ENCODE data around the gene DLGAP1.

DNA sequence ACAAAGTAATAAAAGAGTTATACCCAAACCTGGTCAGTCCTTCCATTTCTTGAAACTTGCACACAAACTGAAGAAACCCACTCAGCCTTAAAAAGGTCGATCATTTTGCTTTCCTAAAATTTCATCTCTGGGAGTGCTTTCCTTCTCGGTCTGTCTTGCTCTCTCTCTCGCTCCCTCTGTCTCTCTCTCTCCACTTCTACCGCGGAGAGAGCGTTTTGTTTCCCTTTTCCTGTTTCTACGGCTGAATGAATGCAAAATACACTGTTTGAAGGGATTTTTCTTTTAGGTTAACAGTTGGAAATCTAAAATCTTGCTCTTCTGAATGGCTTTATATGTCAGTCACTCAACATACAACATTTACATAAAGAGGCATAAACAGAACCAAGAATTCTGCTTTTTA lies 581.0 kb downstream of the DLGAP1 start:
- TF ChIP-seq, protein P1, sequence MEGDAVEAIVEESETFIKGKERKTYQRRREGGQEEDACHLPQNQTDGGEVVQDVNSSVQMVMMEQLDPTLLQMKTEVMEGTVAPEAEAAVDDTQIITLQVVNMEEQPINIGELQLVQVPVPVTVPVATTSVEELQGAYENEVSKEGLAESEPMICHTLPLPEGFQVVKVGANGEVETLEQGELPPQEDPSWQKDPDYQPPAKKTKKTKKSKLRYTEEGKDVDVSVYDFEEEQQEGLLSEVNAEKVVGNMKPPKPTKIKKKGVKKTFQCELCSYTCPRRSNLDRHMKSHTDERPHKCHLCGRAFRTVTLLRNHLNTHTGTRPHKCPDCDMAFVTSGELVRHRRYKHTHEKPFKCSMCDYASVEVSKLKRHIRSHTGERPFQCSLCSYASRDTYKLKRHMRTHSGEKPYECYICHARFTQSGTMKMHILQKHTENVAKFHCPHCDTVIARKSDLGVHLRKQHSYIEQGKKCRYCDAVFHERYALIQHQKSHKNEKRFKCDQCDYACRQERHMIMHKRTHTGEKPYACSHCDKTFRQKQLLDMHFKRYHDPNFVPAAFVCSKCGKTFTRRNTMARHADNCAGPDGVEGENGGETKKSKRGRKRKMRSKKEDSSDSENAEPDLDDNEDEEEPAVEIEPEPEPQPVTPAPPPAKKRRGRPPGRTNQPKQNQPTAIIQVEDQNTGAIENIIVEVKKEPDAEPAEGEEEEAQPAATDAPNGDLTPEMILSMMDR (IDR thresholded peaks at IDR 0.05; ENCODE audit: low read depth, low read length, missing input control), result no peak
- TF ChIP-seq, protein P2, sequence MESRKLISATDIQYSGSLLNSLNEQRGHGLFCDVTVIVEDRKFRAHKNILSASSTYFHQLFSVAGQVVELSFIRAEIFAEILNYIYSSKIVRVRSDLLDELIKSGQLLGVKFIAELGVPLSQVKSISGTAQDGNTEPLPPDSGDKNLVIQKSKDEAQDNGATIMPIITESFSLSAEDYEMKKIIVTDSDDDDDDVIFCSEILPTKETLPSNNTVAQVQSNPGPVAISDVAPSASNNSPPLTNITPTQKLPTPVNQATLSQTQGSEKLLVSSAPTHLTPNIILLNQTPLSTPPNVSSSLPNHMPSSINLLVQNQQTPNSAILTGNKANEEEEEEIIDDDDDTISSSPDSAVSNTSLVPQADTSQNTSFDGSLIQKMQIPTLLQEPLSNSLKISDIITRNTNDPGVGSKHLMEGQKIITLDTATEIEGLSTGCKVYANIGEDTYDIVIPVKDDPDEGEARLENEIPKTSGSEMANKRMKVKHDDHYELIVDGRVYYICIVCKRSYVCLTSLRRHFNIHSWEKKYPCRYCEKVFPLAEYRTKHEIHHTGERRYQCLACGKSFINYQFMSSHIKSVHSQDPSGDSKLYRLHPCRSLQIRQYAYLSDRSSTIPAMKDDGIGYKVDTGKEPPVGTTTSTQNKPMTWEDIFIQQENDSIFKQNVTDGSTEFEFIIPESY (IDR thresholded peaks at IDR 0.05), result no peak

Measured in liver (tissue), 2 donors.